Chondrocyte (in vitro differentiated cells): ENCODE results near the gene CAMSAP3. TPM values are rescaled to one million over a fixed set of nuclear protein-coding genes. Genes with fewer than 3 reads are reported as not detected.

Source experiments
- DNase-seq: peaks from one replicate; pipeline ENCODE4 v3.0.0; 2021; ENCODE audit warnings: mixed read lengths, low spot score
- H3K27ac Mint-ChIP-seq: one replicate; pipeline ENCODE4 v1.8.0; 2021; ENCODE audit warnings: mild to moderate bottlenecking, moderate library complexity, mixed read lengths; ENCODE audit not compliant: unreplicated experiment
- H3K27me3 Mint-ChIP-seq: 2 replicates; pipeline ENCODE4 v1.8.0; 2021; ENCODE audit warnings: low read depth, mixed read lengths
- H3K36me3 Mint-ChIP-seq: 2 replicates; pipeline ENCODE4 v1.8.0; 2021; ENCODE audit warnings: low read depth, mixed read lengths
- H3K4me1 Mint-ChIP-seq: 2 replicates; pipeline ENCODE4 v1.8.0; 2021; ENCODE audit warnings: low read depth, mild to moderate bottlenecking, mixed read lengths
- H3K4me3 Mint-ChIP-seq: one replicate; pipeline ENCODE4 v1.8.0; 2021; ENCODE audit warnings: mild to moderate bottlenecking, moderate library complexity, mixed read lengths; ENCODE audit not compliant: unreplicated experiment
- H3K9me3 Mint-ChIP-seq: 2 replicates; pipeline ENCODE4 v1.8.0; 2021; ENCODE audit warnings: low read depth, mixed read lengths
- CTCF ChIP-seq: fragments of 200-600 bp; sonication (generic); IDR thresholded peaks from 2 replicates; pipeline ENCODE4 v1.5.0; 2021; ENCODE audit warnings: antibody characterized with exemption, mild to moderate bottlenecking, moderate library complexity
- total RNA-seq: library from RNA; stranded (reverse); gene quantifications from 3 replicates; pipeline ENCODE4 v1.2.1, GENCODE V29; 2021

Gene CAMSAP3
- total RNA-seq, 1 donor from 2014 or later = 0.42 TPM

GRCh38 chr19:7579182-7579581, 16.5 kb upstream of the CAMSAP3 start:
- H3K27me3 Mint-ChIP-seq = peaks cover 42% of the 10 kb centered on the region

GRCh38 chr19:7582446-7582845, 13.2 kb upstream of the CAMSAP3 start:
- Mint-ChIP-seq H3K36me3 (no peaks in the 10 kb centered on the region), H3K27ac (no peak overlapping the region), H3K27me3 (peaks cover 45% of the 10 kb centered on the region)

More at GRCh38 chr19:7579182-7579581, 16.5 kb upstream of the CAMSAP3 start:
- no peak for DNase-seq
- Mint-ChIP-seq H3K9me3 (no peaks in the 10 kb centered on the region), H3K27ac (no peak overlapping the region), H3K36me3 (no peaks in the 10 kb centered on the region), H3K4me1 (no peaks in the 10 kb centered on the region), H3K4me3 (no peak overlapping the region)
- TF ChIP-seq CTCF = no peak

DNA sequence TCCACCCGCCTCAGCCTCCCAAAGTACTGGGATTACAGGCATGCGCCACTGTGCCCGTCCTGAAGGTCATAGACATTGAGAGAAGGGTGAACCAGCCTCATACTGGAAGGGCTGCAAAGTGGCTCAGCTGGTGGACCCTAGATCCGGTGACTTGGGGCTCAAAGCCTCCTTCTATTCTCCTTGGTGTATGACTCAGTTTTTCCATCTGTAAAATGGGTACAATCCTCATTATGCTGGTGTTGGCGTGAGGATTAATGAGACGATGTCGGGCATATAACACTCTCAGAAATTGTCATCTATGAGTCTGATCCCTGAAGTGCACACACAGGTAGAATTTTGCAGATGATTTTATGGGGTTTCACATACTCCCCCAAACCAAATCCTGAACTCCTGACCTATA, 5.8 kb upstream of the CAMSAP3 start:
- no peak for DNase-seq
- Mint-ChIP-seq H3K9me3 (no peaks in the 10 kb centered on the region), H3K27ac (no peak overlapping the region), H3K4me1 (no peaks in the 10 kb centered on the region), H3K27me3 (peaks cover 20% of the 10 kb centered on the region), H3K4me3 (no peak overlapping the region), H3K36me3 (no peaks in the 10 kb centered on the region)
- no peak for TF ChIP-seq CTCF

More at GRCh38 chr19:7582446-7582845, 13.2 kb upstream of the CAMSAP3 start:
- TF ChIP-seq CTCF = no peak
- Mint-ChIP-seq H3K4me3 (no peak overlapping the region), H3K9me3 (no peaks in the 10 kb centered on the region), H3K4me1 (no peaks in the 10 kb centered on the region)
- DNase-seq = no peak

DNA sequence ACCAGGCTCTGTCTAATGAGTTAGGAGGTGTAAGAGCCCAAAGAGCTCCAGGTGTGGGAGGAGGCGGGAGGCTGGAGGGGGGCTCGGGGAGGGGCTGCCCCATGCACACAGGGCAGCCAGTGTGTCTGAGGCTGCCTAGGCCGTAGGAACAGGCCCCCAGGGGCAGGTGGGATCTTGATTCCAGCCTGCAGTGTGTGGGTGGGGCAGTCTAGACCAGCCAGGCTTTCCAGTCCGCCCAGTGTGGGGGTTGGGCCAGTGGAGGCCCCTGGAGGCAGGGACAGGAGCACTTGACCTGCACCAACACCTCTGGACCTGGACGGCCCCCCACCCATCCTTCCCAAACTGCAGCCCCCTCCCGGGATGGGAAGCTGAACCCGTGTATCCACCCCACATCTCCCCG, 5.4 kb upstream of the CAMSAP3 start:
- no peaks in the 10 kb centered on the region for H3K9me3 Mint-ChIP-seq
- no peak for DNase-seq
- no peak overlapping the region for H3K27ac Mint-ChIP-seq
- H3K4me1 Mint-ChIP-seq = peaks cover 2% of the 10 kb centered on the region
- H3K4me3 Mint-ChIP-seq = no peak overlapping the region
- TF ChIP-seq CTCF = no peak
- H3K36me3 Mint-ChIP-seq = no peaks in the 10 kb centered on the region
- H3K27me3 Mint-ChIP-seq = peaks cover 20% of the 10 kb centered on the region

GRCh38 chr19:7596211-7596937, 711 bp downstream of the CAMSAP3 start:
- Mint-ChIP-seq H3K9me3 (no peaks in the 10 kb centered on the region), H3K27me3 (peaks cover 34% of the 10 kb centered on the region), H3K4me3 (peak overlapping the region; percentile 60), H3K27ac (no peak overlapping the region), H3K36me3 (no peaks in the 10 kb centered on the region), H3K4me1 (peaks cover 4% of the 10 kb centered on the region)
- DNase-seq = no peak
- TF ChIP-seq CTCF = no peak
